NB4 (cell line): ENCODE results near the gene SMS.

Experiments
- MYC ChIP-seq: IDR thresholded peaks from 2 replicates; pipeline ENCODE4 v1.6.1; 2011; ENCODE audit warnings: low read depth, low read length
- POLR2A ChIP-seq: IDR thresholded peaks from 2 replicates; pipeline ENCODE4 v1.6.1; 2011; ENCODE audit warnings: mild to moderate bottlenecking; ENCODE audit not compliant: insufficient read length; ENCODE audit errors: extremely low read depth
- TF ChIP-seq, protein P1 (sequence below): IDR thresholded peaks from one replicate; pipeline ENCODE4 v1.5.1; 2012; ENCODE audit warnings: low read depth, low read length
- TF ChIP-seq, protein P2 (sequence below): IDR thresholded peaks from 2 replicates; pipeline ENCODE4 v1.6.1; 2011; ENCODE audit warnings: low read depth, low read length

DNA sequence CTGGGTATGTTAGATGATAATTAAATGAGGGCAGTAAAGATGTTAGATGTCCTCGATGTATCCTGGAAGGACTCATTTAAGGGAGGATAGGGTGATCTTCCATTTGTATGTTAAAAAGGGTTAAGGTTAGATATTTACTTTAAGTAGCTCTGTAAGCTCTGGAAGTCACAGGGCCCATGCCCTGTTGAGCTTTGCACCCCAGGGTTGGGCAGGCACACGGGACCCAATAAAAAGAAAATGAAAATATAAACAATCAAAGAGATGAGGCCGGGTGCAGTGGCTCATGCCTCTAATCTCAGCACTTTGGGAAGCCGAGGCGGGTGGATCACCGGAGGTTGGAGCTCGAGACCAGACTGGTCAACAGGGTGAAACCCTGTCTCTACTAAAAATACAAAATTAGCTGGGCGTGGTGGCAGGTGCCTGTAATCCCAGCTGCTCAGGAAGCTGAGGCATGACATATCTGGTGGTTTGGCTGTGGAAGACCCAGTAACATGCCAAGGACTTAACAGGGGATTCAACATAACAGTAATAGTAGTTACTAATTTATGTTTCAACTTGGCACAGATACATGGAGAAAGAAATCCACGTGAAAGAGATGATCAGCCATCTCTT is 74.7 kb downstream of the SMS start:
- TF ChIP-seq, protein P1, sequence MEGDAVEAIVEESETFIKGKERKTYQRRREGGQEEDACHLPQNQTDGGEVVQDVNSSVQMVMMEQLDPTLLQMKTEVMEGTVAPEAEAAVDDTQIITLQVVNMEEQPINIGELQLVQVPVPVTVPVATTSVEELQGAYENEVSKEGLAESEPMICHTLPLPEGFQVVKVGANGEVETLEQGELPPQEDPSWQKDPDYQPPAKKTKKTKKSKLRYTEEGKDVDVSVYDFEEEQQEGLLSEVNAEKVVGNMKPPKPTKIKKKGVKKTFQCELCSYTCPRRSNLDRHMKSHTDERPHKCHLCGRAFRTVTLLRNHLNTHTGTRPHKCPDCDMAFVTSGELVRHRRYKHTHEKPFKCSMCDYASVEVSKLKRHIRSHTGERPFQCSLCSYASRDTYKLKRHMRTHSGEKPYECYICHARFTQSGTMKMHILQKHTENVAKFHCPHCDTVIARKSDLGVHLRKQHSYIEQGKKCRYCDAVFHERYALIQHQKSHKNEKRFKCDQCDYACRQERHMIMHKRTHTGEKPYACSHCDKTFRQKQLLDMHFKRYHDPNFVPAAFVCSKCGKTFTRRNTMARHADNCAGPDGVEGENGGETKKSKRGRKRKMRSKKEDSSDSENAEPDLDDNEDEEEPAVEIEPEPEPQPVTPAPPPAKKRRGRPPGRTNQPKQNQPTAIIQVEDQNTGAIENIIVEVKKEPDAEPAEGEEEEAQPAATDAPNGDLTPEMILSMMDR, result no peak
- TF ChIP-seq POLR2A, result no peak
- TF ChIP-seq, protein P2, sequence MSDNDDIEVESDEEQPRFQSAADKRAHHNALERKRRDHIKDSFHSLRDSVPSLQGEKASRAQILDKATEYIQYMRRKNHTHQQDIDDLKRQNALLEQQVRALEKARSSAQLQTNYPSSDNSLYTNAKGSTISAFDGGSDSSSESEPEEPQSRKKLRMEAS, result no peak
- no peak for TF ChIP-seq MYC
